ENCODE results near the gene GPRC5C.

DNA sequence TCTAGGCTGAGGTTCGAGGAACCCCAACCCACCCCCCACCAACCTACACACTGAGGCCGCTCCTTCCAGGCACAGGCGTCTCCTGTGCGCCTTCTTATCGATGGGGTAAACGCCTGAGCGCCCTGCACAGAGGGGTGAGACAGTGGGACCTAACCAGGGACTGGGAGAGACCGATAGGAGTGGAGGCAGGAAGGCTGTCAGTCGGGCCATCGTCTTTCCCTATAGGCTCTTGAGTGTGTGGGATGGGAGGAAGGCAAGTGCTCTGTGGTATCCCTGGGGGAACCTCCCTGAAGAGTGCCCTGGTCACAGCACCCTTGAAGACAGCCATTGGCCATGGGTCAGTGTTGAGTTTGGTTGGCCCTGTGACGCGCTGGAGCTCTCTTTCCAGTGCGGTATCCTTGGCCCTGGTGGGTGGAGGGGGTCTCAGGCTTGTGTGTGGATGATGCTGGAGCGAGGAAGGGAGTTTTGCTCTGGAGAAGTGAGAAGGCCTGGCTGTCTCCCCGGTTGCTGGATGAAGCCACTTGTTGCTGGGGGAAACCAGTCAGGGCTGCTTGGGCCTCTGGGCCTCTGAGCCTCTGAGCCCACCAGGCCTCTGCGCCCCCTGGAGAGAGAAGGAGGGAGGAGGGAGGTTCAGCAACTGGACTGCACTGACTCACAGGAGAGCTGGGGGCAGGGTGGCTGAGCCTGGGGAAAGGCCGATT lies 1.7 kb downstream of the GPRC5C start:
- TF ChIP-seq POLR2A (IDR thresholded peaks at IDR 0.05) (no peak), CTCF (IDR thresholded peaks at IDR 0.05) (no peak)
